CMK (cell line): ENCODE results near the gene PEG3.

Experiments used
- DNase-seq: peaks from one replicate; pipeline ENCODE4 v3.0.0-alpha.2; 2010; ENCODE audit warnings: low read depth

Gene PEG3

DNA sequence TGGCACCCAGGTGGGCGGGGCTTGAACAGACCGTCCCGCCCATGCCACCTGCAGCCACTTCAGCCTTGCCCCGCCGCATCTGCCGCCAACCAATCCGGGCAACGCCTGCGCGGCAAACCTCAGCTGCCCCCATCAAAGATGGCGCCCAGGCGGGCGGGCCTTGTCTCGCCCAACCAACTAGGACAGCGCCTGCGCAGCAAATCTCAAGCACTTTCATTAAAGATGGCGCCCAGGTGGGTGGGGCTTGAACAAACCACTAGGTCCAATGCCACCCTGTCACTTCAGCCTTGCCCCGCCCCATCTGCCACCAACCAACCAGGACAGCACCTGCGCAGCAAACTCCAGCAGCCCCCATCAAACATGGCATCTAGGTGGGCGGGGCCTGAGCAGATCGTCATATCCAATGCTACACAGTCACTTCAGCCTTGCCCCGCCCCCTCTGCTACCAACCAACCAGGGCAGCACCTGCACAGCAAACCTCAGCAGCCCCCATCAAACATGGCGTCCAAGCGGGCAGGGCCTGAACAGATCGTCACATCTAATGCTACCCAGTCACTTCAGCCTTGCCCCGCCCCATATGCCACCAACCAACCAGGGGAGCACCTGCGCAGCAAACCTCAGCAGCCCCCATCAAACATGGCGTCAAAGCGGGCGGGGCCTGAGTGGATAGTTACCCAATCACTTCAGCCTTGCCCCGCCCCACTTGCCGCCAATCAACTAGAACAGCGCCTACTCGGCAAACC, 1.4 kb downstream of the PEG3 start:
- DNase-seq: no peak

DNA sequence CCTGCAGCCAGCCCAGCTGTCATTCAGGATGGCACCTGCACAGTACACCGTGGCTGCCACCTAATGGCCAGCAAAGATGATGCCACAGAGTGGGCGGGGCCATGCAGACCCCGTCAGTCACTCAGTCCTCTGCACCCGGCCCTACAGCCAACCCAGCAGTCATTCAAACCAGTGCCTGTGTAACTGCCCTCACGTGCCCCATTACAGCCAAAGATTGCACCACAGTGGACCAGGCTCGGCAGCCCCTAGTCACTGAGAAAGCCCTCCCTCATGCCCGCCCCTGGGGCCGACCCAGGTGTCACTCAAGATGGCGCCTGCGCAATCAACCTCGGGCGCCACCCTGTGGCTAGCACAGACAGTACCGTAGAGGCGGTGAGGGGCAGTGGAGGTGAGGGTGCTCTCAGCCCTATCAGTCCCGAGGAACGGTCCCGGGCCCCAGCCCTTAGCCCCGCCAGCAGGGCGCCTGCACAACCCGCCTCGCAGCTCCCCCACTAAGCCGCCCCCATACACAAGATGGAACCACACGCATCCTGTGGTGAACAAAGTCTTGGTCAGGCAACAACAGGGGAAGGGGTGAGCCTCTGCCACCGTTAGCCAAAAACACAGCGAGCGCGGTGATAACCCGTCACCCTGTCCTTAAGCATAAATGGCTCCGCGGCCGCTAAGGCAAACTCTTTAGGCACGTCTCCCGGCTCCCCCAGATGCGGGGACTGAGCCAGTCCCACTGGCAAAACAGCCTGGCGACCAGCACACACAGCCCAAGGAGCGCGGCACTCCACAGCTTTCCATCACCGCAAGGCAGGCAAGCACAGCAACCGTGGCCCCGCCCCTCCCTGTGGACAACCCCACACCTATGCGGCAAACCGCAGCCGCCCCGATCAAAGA, 2.3 kb downstream of the PEG3 start:
- DNase-seq: no peak

DNA sequence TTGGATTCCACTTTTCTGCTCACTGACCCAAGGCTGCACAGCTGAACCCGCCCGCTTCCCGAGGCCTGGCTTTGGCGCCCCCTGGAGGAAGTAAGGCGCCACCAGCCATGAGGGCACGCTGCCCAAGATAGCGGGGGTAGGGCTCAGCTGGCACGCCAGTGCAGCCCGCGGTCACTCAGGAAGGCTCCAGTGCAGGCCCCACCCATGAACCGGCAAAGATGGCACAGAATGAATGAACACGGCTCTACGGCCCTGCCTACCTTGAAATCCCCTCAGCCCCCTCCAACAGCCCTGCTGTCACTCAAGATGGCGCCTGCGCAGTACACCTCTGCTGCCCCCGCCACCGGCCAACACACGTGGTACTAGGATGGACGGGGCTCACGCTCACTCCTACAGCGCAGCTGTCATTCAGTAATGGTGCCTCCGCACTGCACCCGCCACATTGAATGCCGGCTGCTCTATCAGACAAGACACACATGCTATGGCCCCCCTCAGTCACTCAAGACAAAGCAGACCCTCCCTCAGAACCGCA, 3.0 kb downstream of the PEG3 start:
- DNase-seq: no peak

DNA sequence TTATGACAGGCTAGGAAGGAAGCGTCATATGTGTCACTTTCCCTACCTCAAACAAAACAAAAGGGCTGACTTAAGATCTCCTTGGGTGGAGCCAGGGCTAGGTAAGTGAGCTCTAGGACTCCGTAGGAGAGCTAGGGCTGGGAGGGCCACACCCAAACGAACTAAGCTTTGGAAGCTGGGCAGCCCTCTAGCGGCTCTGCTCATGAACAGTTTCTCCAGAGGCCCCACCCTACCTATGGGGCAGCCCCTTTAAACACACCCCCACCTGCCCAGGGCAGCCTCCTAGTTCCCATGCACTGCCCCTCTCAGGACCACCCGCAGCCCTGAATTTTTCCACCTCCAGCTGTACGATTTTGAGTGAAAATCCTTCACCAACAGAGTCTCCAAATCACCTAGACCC, 3.5 kb downstream of the PEG3 start:
- DNase-seq: no peak

DNA sequence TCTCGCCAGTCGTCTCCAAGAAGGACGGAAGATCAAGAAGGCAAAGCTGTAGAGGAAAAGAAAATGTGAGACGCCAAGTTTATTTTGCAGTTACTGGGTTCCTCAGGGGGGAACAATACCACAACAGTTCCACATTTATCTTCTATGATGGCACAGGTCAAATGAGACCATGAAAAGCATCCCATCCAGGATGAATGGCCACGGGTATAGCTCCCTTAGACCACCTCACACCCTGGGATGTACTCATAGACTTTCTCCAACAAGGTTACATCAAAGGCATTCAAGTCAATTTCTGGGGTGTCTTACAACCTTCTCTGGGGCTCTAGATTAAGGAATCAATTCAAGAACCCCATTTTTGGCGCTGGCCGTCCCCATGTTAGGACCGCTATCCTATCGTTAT, 4.5 kb downstream of the PEG3 start:
- no peak for DNase-seq

DNA sequence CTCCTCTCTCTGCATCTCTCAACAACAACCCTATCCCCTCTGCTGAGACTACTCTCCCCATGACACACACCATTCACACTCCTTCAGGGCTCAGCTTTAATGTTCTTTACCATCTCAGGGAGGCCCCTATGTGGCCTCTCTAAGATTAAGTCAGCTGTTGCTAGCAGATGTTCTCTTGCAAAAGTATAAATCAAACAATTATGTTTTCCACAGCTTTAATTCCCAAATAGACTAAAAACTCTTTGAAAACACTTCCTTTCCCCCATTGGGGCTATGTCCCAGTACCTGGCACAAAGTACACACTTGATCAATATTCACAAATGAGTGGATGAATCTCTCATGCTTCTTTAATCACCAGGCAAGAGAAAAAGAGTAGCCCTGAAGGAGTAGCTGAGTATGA, 5.1 kb downstream of the PEG3 start:
- DNase-seq: no peak

DNA sequence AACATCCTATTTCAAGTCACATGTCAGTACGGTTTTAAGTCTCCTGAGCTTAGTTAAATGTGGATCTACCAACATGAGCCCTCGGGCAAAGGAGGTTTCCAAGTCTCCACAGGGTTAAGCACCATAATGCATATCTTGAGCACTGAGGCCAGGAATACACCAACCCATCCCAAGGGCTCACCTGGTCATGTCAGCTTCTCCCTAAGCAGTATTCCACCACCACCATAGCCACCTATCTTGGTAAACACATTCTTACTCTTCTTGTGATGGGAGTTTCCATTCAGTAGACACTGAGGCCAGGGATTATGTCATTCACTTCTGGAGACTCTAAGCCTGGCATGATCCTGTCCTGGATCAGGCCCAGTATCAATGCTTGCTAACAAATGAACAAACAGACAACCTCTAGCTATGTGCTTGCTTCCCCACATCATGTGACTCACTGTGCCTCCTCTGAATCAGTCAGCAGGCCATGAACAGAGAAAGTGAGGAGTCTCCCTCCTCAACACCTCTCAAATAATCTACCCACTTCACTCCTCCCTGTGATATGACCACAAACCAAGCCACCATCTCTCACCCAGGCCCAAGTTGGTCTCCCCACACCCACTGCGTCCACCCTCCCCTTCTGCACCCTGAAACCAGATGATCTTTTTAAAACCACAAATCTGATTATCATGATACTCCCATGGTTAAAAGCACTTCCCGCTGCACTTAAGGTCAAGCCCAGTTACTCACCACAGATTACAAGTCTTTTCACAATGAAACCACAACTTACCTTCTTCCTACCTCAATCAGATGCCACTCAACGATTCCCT, 5.8 kb downstream of the PEG3 start:
- no peak for DNase-seq

DNA sequence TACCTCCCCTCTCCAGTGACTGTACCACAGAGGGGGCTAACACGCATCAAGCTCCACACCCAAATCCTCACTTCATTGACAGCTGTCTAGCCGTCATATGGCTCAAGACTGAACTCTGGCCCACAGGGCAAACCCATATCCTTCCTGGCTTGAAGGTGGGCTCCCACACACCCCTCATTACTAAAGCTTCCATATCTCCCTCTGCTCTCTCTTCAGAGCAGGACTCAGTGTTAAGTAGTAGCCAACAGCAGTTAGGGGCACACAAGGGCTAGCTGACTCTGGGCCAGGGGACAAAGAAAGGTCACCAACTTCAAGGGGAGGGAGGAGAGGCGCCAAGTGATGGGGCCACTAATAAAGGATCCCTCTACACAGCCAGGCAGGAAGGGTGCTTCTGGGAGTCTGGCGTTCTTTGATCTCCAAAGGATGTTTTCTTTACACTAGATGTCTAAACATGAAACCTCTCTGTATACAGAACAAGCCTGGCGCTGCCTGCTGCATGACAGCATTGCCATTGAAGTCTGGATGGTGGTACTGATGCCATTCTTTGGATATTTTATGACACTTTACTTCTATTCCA, 8.1 kb downstream of the PEG3 start:
- no peak for DNase-seq

DNA sequence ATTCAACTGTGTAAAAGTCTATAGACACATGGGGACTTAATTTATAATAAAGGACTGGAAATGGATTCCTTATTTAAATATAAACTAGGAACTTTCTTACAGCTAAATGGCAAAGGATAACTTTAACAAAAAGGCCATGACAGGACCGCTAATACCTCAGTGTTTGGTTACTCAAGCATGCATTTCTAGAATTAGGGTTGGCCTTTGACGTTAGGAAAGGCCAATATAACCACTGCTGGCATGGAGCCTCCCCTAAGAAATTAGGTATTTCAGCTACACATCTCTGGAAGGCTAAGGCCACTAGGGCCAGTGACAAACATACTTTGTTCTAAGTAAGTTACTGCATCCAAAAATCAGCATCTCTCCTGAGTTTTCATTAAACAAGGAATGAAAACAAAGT, 9.3 kb downstream of the PEG3 start:
- DNase-seq: no peak

DNA sequence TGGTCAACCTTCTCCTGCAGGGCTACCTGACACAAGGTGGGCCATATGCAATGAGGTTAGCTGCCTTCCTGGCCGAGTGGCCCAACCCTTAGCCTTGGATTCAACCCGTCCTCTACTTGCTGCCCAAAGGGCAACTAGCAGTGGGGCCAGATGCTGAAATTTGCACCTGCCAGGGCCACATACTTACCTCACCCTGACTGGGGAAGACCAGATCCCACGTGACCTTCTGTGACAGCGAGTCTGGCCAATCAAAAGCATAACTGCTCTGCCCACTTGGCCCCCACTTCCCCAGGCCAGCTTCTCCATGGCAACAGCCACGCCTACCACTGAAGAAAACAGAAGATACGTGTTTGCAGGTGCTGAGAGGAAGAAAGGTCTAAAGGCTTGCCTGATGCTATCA, 10.9 kb downstream of the PEG3 start:
- no peak for DNase-seq

DNA sequence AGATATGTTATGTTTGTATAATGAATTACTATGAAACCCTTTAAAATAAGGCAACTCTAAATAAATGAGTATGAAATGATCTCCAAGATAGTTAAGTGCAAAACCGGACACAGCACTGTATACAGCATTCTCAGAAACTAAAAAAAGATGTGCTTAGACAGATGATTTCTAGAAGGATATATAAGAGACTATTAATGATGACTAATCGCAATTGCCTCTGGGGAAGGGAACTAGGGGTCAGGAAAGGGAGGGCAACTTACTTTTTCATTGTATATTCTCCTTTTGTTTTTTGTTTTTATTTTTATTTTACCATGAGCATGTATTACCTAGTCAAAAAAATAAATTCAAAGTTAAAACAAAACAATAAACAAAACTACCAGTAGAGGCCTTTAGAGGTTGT, 12.8 kb downstream of the PEG3 start:
- no peak for DNase-seq

DNA sequence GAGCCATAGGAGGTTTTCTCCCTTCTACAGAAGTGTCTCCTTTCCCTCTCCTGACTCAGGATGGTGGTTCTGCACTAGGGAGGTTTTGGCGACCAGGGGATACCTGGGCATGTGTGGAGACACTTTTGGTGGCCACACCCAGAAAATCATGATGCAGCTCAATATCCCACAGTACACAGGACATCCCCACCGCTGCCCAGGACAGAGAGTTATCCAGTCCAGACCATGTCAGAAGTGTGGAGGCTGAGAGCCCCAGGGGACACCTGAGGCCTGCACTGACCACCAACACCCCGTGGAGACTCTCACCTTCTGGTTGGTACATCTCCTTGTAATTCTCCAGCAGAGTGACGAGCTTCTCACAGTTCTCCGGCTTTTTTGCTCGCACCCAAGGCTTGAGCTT, 16.6 kb downstream of the PEG3 start:
- no peak for DNase-seq

DNA sequence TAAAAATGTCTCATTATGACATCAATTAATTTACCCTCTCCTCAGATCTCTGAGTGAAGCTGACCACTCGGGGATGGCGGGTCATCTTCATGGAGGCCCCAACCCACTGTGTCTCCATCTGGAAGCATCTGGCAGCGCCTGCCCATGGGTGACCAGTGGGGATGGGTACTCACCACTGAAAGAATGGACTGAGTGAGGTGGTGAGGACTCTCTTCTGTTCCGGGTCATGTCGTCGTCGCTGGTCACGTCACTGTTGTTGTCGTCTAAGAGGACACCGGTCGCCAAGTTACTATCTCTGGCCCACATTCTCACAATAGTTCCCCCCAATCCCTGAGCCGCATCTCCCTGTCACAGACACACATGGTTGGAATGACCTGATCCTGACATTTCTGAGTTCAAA, 17.1 kb downstream of the PEG3 start:
- DNase-seq: no peak

DNA sequence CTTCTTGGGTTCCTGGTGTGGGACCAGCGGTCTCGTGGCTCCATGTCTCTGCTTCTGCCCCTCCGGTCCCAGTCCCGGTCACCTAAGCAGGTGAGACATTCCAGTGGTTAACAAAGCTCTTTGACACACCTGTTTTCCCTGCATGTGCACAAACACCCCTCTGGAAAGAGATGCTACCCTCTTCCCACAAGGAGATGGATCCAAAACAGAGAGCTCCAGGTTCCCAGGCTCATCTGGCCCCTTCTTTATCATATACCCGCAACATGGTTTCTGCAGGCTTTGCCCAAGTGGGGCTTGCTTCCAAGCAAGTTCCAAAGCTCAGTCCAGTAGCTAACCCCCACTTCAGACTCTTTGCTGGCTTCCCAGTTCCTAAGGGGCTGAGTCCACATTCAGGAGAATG, 17.8 kb downstream of the PEG3 start:
- no peak for DNase-seq

DNA sequence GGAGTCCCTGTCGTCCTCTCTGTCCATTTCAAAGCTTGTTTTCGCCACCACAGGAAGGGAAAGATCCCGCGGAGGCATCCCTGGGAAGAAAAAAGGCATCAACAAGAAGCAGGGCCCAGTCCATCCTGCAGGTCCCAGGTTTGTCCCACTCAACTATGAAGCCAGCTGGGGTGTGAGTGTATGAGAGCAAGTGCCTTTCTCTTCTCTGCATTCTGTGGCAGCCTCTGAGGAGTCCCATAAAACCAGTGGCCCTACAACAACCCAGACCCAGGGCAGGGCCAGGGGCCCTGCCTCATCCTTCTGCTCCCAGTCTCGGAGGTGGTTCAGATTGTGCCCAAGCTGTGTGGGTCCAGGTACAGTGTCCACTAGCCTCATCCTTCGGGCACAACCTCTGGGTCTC, 18.9 kb downstream of the PEG3 start:
- DNase-seq: no peak

DNA sequence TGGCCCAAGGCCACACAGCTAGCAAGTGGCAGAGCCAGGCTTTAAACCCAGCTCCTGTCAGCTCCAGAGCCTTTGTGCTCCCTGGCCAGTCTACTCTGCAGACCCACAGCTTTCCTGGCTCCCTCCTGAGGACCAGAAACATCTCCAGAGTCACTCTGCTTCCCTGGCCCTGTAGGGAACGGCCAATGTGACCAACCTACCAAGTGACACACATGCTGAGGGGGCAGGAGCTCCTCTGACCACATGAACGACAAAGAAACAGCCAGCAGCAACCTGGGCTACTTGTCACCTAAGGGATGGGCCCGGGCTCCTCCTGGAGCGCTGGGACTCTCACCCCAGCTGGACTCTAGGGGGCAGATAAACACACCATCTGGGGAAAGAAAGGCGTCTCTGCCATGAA, 19.3 kb downstream of the PEG3 start:
- DNase-seq: no peak

DNA sequence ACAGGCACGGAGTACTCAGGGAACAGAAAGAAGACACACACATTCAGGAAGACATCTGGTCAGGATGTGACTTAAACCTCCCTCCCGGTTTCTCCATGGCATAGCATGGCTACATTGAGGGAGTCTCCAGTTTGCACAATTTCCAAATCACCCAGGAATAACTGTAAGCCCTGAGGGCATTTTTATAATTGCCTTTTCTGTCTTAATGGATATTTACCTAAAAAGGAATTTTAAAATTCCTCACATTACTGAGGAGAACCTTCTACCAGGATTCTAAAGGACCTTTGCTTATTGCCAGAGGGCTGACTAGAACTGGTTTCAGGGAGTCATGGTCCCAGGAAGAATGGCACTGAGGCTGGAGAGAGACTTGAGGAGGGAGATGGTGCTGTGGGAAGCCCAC, 21.4 kb downstream of the PEG3 start:
- no peak for DNase-seq

DNA sequence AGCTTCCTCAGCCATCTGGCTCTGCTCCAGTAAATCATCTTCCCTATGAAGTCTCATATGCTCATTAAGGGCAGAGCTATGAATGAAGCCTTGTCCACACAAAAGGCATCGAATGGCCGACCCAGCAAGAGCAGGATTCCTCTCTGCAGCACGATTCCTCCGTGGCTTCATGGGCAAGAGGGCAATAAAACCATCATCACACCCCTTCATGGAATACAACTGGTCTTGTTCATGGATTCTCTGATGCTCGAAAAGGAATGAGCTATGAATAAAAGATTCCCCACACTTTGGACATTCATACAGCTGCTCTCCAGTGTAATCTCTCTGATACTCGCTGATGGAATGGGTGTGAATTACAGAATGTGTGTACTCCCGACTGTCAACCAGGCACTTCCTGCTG, 25.9 kb downstream of the PEG3 start:
- no peak for DNase-seq

DNA sequence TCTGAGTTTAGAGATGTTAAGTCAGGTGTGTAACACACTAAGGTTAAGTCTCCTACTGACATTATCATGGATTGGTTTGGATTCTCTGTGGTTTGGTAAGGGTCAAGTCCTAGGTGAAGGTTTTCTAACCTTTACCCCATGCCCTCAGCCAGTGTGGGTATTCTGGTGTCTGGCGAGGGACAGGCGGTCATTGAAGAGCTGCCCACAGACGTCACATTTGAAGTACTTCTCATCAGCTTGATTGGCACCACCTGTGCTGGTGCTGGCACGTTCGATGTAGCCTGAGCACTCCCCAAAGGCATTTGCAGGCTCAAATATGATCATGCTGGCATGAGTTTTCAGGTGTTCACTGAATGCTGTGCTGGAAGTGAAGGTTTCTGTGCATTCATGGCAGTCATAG, 27.0 kb downstream of the PEG3 start:
- DNase-seq: no peak

DNA sequence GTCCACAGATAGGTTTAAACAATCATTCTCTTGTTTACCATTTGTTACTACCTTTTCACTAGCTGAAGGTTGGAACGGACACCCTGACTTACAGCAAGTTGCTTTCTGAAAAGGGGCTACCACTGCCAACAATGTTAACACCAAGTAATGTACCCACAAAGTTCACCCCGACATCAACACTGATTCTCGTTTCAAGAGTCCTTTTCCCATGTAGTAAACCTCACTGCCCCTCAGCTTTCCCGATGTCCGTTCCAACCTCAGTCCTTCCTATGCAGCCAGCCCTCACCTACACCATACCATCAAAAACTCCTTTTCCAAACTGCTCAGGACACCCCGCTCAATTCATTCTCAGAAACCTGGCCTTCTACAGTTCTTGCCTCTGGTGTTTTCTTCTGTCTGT, 29.0 kb downstream of the PEG3 start:
- DNase-seq: no peak

DNA sequence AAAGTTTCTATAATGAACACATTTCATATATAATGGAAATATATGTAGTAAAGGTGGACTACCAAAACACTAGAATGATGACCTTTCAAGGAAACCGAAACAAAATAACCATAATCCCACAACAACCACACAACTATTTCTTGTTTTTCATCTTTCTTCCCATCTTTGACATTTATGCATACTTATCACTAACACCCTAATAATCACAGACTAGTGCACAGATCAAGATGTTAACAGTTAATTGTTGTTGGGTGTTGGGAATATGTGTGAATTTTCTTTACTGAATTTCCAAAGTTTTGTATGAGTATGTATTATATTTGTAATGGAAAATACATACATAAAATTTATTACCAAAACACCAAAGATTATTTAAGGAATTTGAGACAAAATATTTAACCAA, 30.3 kb downstream of the PEG3 start:
- no peak for DNase-seq

DNA sequence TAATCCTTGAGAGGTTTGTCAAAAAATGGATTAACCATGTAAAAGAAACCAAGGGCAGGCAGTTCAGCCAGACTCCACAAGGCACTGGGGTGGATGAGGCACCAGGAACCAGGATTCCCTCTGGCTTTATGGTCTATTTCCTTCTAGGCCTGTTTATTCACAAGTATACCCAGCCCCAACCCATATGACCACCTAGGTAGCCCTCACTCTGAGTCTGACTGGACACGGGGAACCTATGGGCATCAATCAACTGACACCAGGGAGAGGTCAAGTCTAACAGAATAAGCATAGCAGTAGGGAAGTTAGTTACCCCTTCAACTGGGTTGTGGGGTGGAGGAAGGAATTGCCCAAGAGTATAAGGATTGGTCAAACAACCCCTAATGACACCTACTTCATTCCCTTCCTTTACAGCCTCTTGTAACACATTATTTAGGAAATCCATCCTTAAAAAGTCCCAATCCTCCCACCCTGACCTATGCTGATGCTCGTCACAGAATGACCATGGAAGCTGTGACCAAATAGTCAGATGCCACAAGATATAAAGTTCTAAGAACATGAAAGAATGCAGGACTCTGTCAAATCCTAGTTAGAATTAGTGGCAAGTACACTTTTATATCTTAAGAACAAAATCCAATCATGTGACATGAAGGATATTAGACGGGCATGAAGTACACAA, 31.7 kb downstream of the PEG3 start:
- DNase-seq: no peak
